HepG2 (cell line): ENCODE data around the gene PGS1. TPM values are rescaled to one million over a fixed set of nuclear protein-coding genes. Genes with fewer than 3 reads are reported as not detected.

Experiments used
- ATAC-seq: fragments of 200-7000 bp; cut with Tn5 transposase; 3 replicates; pipeline ENCODE4 v1.9.1; 2020; ENCODE audit warnings: mild to moderate bottlenecking, moderate library complexity
- BruUV-seq: library from RNA; stranded (reverse); fragments of 400-500 nt; replicated peaks from 2 replicates; lab custom pipeline; 2021; lab: Mats Ljungman, UMichigan
- CTCF ChIA-PET: fragments of 300-600 bp; formaldehyde crosslinking; extraction: SDS; loops from one replicate; lab custom pipeline; 2021; ENCODE audit warnings: low total read pairs, inconsistent platforms, low intra/inter-chr PET ratio; lab: Yijun Ruan, JAX
- POLR2A ChIA-PET: fragments of 350-600 bp; sonication (Branson Sonifier 250); formaldehyde crosslinking; loops from one replicate; lab custom pipeline; 2020; ENCODE audit warnings: antibody characterized with exemption, inconsistent platforms; lab: Yijun Ruan, JAX
- DNase-seq: peaks from one replicate; pipeline ENCODE4 v3.0.0-alpha.2; 2015; ENCODE audit warnings: low spot score
- FAIRE-seq: peaks from 3 replicates; lab custom pipeline; 2011; peaks lifted over from hg19 to GRCh38; lab: Jason Lieb, UNC
- H2AFZ ChIP-seq: one replicate; pipeline ENCODE4 v1.6.1; 2011; ENCODE audit warnings: low read length, inconsistent platforms
- H3K27ac ChIP-seq: fragments of 300-600 bp; 3 replicates; pipeline ENCODE4 v1.8.0; 2011; ENCODE audit warnings: mixed run types, mild to moderate bottlenecking, mixed read lengths, low read length, inconsistent platforms; ENCODE audit not compliant: insufficient read depth; ENCODE audit errors: extremely low read length
- H3K27me3 ChIP-seq, 2 experiments: fragments of 200-600 bp in 1 of 2; 2 replicates in 1 of 2; 3 replicates in 1 of 2; pipeline versions ENCODE4 v1.6.0 to v1.8.0; 2011; ENCODE audit warnings: low read length in 2 of 2, mild to moderate bottlenecking in 2 of 2, moderate library complexity in 2 of 2, inconsistent platforms in 1 of 2; ENCODE audit not compliant: insufficient read depth in 2 of 2, control insufficient read depth in 1 of 2
- H3K36me3 ChIP-seq, 2 experiments: fragments of 200-600 bp in 1 of 2; replicated peaks in 1 of 2; 2 replicates in 1 of 2; 3 replicates in 1 of 2; pipeline versions ENCODE4 v1.5.1 to v1.8.0; 2011; ENCODE audit warnings: low read length in 2 of 2, inconsistent platforms in 1 of 2; ENCODE audit not compliant: insufficient read depth in 2 of 2, control insufficient read depth in 1 of 2
- H3K4me1 ChIP-seq: 2 replicates; pipeline ENCODE4 v1.5.1; 2012; ENCODE audit warnings: low read length, inconsistent platforms; ENCODE audit not compliant: insufficient read depth
- H3K4me2 ChIP-seq: 2 replicates; pipeline ENCODE4 v1.6.0; 2011; ENCODE audit warnings: low read depth, low read length, inconsistent platforms
- H3K4me3 ChIP-seq, 3 experiments: fragments of 200-600 bp in 1 of 3; sonication (generic), shearing (Covaris generic) in 1 of 3; replicated peaks in 1 of 3; 2 replicates each; pipeline ENCODE4 v1.5.1; 2011 to 2016; ENCODE audit warnings: low read length in 3 of 3, inconsistent platforms in 2 of 3, low read depth in 2 of 3, mild to moderate bottlenecking in 2 of 3, control low read depth in 1 of 3, mixed read lengths in 1 of 3; ENCODE audit not compliant: insufficient read depth in 1 of 3
- H3K79me2 ChIP-seq: one replicate; pipeline ENCODE4 v1.6.1; 2011; ENCODE audit warnings: low read length, inconsistent platforms; ENCODE audit not compliant: insufficient read depth
- H3K9ac ChIP-seq: 2 replicates; pipeline ENCODE4 v1.6.0; 2011; ENCODE audit warnings: mild to moderate bottlenecking, low read depth, low read length, inconsistent platforms; ENCODE audit not compliant: insufficient read depth
- H3K9me3 ChIP-seq: 2 replicates; pipeline ENCODE4 v1.5.1; 2012; ENCODE audit warnings: mild to moderate bottlenecking, low read length
- H4K20me1 ChIP-seq: 2 replicates; pipeline ENCODE4 v1.6.0; 2011; ENCODE audit warnings: inconsistent platforms, mild to moderate bottlenecking, low read length, moderate library complexity; ENCODE audit not compliant: insufficient read depth
- JDP2 ChIP-seq: sonication (generic); formaldehyde crosslinking; IDR thresholded peaks from 2 replicates; pipeline ENCODE4 v1.8.1; 2022; ENCODE audit warnings: missing genetic modification reagents, borderline replicate concordance
- KDM4B ChIP-seq: sonication (generic); formaldehyde crosslinking; IDR thresholded peaks from 2 replicates; pipeline ENCODE4 v1.4.0; 2020; ENCODE audit warnings: missing genetic modification reagents
- LBX2 ChIP-seq: sonication (generic); formaldehyde crosslinking; IDR thresholded peaks from 2 replicates; pipeline ENCODE4 v1.5.0; 2020; ENCODE audit warnings: missing genetic modification reagents, mild to moderate bottlenecking, borderline replicate concordance
- MAF1 ChIP-seq: sonication (generic); formaldehyde crosslinking; IDR thresholded peaks from 2 replicates; pipeline ENCODE4 v1.5.0; 2020; ENCODE audit warnings: missing genetic modification reagents, borderline replicate concordance
- PLSCR1 ChIP-seq: sonication (generic); formaldehyde crosslinking; IDR thresholded peaks from 2 replicates; pipeline ENCODE4 v1.5.0; 2020; ENCODE audit warnings: missing genetic modification reagents, mild to moderate bottlenecking, borderline replicate concordance
- POLR2AphosphoS2 ChIP-seq: IDR thresholded peaks from 2 replicates; pipeline ENCODE4 v1.6.1; 2011; ENCODE audit warnings: low read depth, low read length, improper control_type of control experiment
- PPARG ChIP-seq: conservative IDR thresholded peaks from 2 replicates; pipeline ENCODE4 v1.6.1; 2016; ENCODE audit warnings: missing biosample characterization, missing genetic modification reagents
- RAD21 ChIP-seq: fragments of 450-650 bp; formaldehyde crosslinking; IDR thresholded peaks from 2 replicates; pipeline ENCODE4 v1.5.0; 2020; ENCODE audit warnings: mild to moderate bottlenecking
- RORA ChIP-seq: sonication (generic); formaldehyde crosslinking; IDR thresholded peaks from 2 replicates; pipeline ENCODE4 v1.5.0; 2020; ENCODE audit warnings: mild to moderate bottlenecking, missing genetic modification reagents, moderate library complexity
- TCF7L2 ChIP-seq: IDR thresholded peaks from 2 replicates; pipeline ENCODE4 v1.6.1; 2011; ENCODE audit warnings: mild to moderate bottlenecking, low read depth, low read length, moderate library complexity
- YEATS2 ChIP-seq: sonication (generic); formaldehyde crosslinking; IDR thresholded peaks from 2 replicates; pipeline ENCODE4 v1.4.0; 2020; ENCODE audit warnings: missing genetic modification reagents, borderline replicate concordance
- ZBTB44 ChIP-seq: sonication (generic); formaldehyde crosslinking; IDR thresholded peaks from 2 replicates; pipeline ENCODE4 v1.4.0; 2020; ENCODE audit warnings: missing genetic modification reagents
- ZNF275 ChIP-seq: sonication (generic); formaldehyde crosslinking; IDR thresholded peaks from 2 replicates; pipeline ENCODE4 v1.8.0; 2022; ENCODE audit warnings: missing genetic modification reagents, mild to moderate bottlenecking, inconsistent platforms, borderline replicate concordance
- ZNF737 ChIP-seq: sonication (generic); formaldehyde crosslinking; IDR thresholded peaks from 2 replicates; pipeline ENCODE4 v1.5.0; 2020; ENCODE audit warnings: missing genetic modification reagents, mild to moderate bottlenecking, borderline replicate concordance
- ZNF768 ChIP-seq: sonication (generic); formaldehyde crosslinking; IDR thresholded peaks from 2 replicates; pipeline ENCODE4 v1.4.0; 2020; ENCODE audit warnings: missing genetic modification reagents
- WGBS: methylation state at CpG from one replicate; pipeline ENCODE4 v1.1.6; 2017; ENCODE audit warnings: low lambda C conversion rate; 5-methylcytosine and 5-hydroxymethylcytosine counted together
- in situ Hi-C: cut with HindIII; loops from 2 replicates; pipeline ENCODE4 v1.10.0; 2017; ENCODE audit warnings: low pct_unique_long_range_greater_than_20kb; ENCODE audit not compliant: extremely low pct_ligation_motif_present
- intact Hi-C: fragments of 100-400 bp; cut with micrococcal nuclease; formaldehyde crosslinking; loops from one replicate; pipeline ENCODE4 v1.10.0; 2022; ENCODE audit not compliant: unreplicated experiment
- polyA plus RNA-seq, 8 experiments: library from polyadenylated mRNA; depleted of rRNA in 3 of 8; stranded (reverse) in 7 of 8; unstranded in 1 of 8; fragments of >200 nt; fragmentation: Illumina TruSeq in 4 of 8; extraction: Trizol in 4 of 8; gene quantifications; 2 replicates each; pipeline versions ENCODE4 v1.2.1 to v1.2.3, GENCODE V29; 2011 to 2016; ENCODE audit warnings: low read depth in 4 of 8, missing spikeins in 1 of 8, mixed read lengths in 1 of 8; ENCODE audit not compliant: insufficient read depth in 1 of 8
- total RNA-seq, 5 experiments: library from RNA; depleted of rRNA; stranded (reverse); fragments of >200 nt; fragmentation: Illumina TruSeq; extraction: Trizol; gene quantifications; 2 replicates each; pipeline ENCODE4 v1.2.3, GENCODE V29; 2016; ENCODE audit warnings: low read depth in 1 of 5

The PGS1 gene
- total and polyA plus RNA-seq, 2 of the 13 experiments (the other 11 are each of a cell fraction or from before 2014, with no cell fraction given): 25.9 to 31.5 TPM

GRCh38 chr17:78460951-78461798 is 82.7 kb downstream of the PGS1 start:
- in situ Hi-C loops: no loop called here
- Histone ChIP-seq H3K4me3 (no peak overlapping the region), H3K9ac (no peak overlapping the region), H3K27ac (no peak overlapping the region), H3K9me3 (no peaks in the 10 kb centered on the region), H3K4me1 (peaks cover under 1% of the 10 kb centered on the region; the same call in 1 of the 2 replicates), H3K79me2 (no peaks in the 10 kb centered on the region), H2AFZ (no peak overlapping the region), H3K27me3 (peaks cover 2 to 38% of the 10 kb centered on the region in 2 experiments; a peak in 3 of 5 replicates), H3K4me2 (no peak overlapping the region), H4K20me1 (no peaks in the 10 kb centered on the region), H3K36me3 (no peaks in the 10 kb centered on the region)
- FAIRE-seq (no peak), ATAC-seq (no peak), DNase-seq (no peak)
- no TSS peak for BruUV-seq
- 67% methylated on average over 28 of the region's 34 CpGs for WGBS
- intact Hi-C loops: no loop called here
- ChIA-PET POLR2A (no interaction called here), CTCF (no interaction called here)
- TF ChIP-seq TCF7L2 (no peak), YEATS2 (CRISPR knock-in tag) (no peak), ZBTB44 (no peak), PPARG (CRISPR knock-in tag) (no peak), ZNF768 (CRISPR knock-in tag) (0 out of 2 replicates have a peak, but pooled peaks have one; percentile 22), ZNF737 (CRISPR knock-in tag) (no peak)

- no peak overlapping the region for H3K9ac ChIP-seq
- no peaks in the 10 kb centered on the region for H4K20me1 ChIP-seq
- H3K36me3 ChIP-seq: no peaks in the 10 kb centered on the region
- TF ChIP-seq MAF1 (CRISPR knock-in tag) (no peak), RAD21 (no peak), ZNF275 (CRISPR knock-in tag) (no peak), RORA (no peak), LBX2 (no peak), JDP2 (no peak), PLSCR1 (CRISPR knock-in tag) (no peak), POLR2AphosphoS2 (no peak), KDM4B (CRISPR knock-in tag) (no peak)
- TF ChIP-seq, all 625 proteins: peak for 0
- no peak for FAIRE-seq
- peaks cover 6% of the 10 kb centered on the region for H3K4me1 ChIP-seq
- H3K79me2 ChIP-seq: no peaks in the 10 kb centered on the region
- H3K27me3 ChIP-seq: peaks cover 2 to 33% of the 10 kb centered on the region in 2 experiments; a peak in 3 of 5 replicates
- DNase-seq: no peak
- CTCF ChIA-PET: no interaction called here
- no peak overlapping the region for H3K4me3 ChIP-seq
- no peak overlapping the region for H2AFZ ChIP-seq
- no peak overlapping the region for H3K27ac ChIP-seq
- in situ Hi-C loops (no loop called here), intact Hi-C loops (no loop called here)
- no TSS peak for BruUV-seq
- WGBS: 31% methylated on average over 5 of the region's 6 CpGs
- POLR2A ChIA-PET: no interaction called here
- H3K9me3 ChIP-seq: no peaks in the 10 kb centered on the region
- ATAC-seq: no peak
- H3K4me2 ChIP-seq: no peak overlapping the region
Measured at GRCh38 chr17:78461799-78462053, 83.3 kb downstream of the PGS1 start.
